Measurements from ENCODE around the gene CDH16.
A peak's percentile ranks its signal among the peaks of the same experiment; 100 is the strongest.

Gene CDH16

GRCh38 chr16:66906916-66907836, 11.5 kb downstream of the CDH16 start:
- Histone ChIP-seq H3K36me3 (ENCODE audit: insufficient read depth, low read length) (no peaks in the 10 kb centered on the region), H3K4me1 (ENCODE audit: control insufficient read depth, insufficient read depth, low read length) (no peaks in the 10 kb centered on the region), H3K4me3 (ENCODE audit: low read length) (no peak overlapping the region), H3K9me3 (replicated peaks; ENCODE audit: low read length) (no peaks in the 10 kb centered on the region), H3K27me3 (ENCODE audit: control insufficient read depth, insufficient read depth, low read length) (peaks cover 19% of the 10 kb centered on the region), H3K9ac (ENCODE audit: low read depth, low read length) (no peak overlapping the region), H3K4me2 (ENCODE audit: low read length) (no peak overlapping the region)

GRCh38 chr16:66905633-66906539, 12.8 kb downstream of the CDH16 start:
- Histone ChIP-seq H3K27me3 (ENCODE audit: control insufficient read depth, insufficient read depth, low read length) (peaks cover 19% of the 10 kb centered on the region), H3K4me2 (ENCODE audit: low read length) (no peak overlapping the region), H3K9me3 (replicated peaks; ENCODE audit: low read length) (no peaks in the 10 kb centered on the region), H3K4me1 (ENCODE audit: control insufficient read depth, insufficient read depth, low read length) (no peaks in the 10 kb centered on the region), H3K9ac (ENCODE audit: low read depth, low read length) (no peak overlapping the region), H3K4me3 (ENCODE audit: low read length) (no peak overlapping the region), H3K36me3 (ENCODE audit: insufficient read depth, low read length) (no peaks in the 10 kb centered on the region)

- Histone ChIP-seq H3K9me3 (replicated peaks; ENCODE audit: low read length) (no peaks in the 10 kb centered on the region), H3K4me1 (ENCODE audit: control insufficient read depth, insufficient read depth, low read length) (peaks cover 5% of the 10 kb centered on the region), H3K9ac (ENCODE audit: low read depth, low read length) (no peak overlapping the region), H3K36me3 (ENCODE audit: insufficient read depth, low read length) (no peaks in the 10 kb centered on the region), H3K4me3 (ENCODE audit: low read length) (no peak overlapping the region), H3K27me3 (ENCODE audit: control insufficient read depth, insufficient read depth, low read length) (peaks cover 19% of the 10 kb centered on the region), H3K4me2 (ENCODE audit: low read length) (no peak overlapping the region)
Observed at GRCh38 chr16:66904846-66905632, 13.6 kb downstream of the CDH16 start.

GRCh38 chr16:66904428-66904845, 14.2 kb downstream of the CDH16 start:
- H3K4me2 ChIP-seq (ENCODE audit: low read length): no peak overlapping the region
- no peak overlapping the region for H3K9ac ChIP-seq (ENCODE audit: low read depth, low read length)
- no peak overlapping the region for H3K4me3 ChIP-seq (ENCODE audit: low read length)
- H3K4me1 ChIP-seq (ENCODE audit: control insufficient read depth, insufficient read depth, low read length): peaks cover 11% of the 10 kb centered on the region
- H3K27me3 ChIP-seq (ENCODE audit: control insufficient read depth, insufficient read depth, low read length): peaks cover 19% of the 10 kb centered on the region
- no peaks in the 10 kb centered on the region for H3K36me3 ChIP-seq (ENCODE audit: insufficient read depth, low read length)
- H3K9me3 ChIP-seq (replicated peaks; ENCODE audit: low read length): no peaks in the 10 kb centered on the region

- Histone ChIP-seq H3K9me3 (replicated peaks; ENCODE audit: low read length) (no peaks in the 10 kb centered on the region), H3K36me3 (ENCODE audit: insufficient read depth, low read length) (no peaks in the 10 kb centered on the region), H3K27me3 (ENCODE audit: control insufficient read depth, insufficient read depth, low read length) (peaks cover 18% of the 10 kb centered on the region), H3K4me1 (ENCODE audit: control insufficient read depth, insufficient read depth, low read length) (peaks cover 13% of the 10 kb centered on the region), H3K4me3 (ENCODE audit: low read length) (no peak overlapping the region), H3K9ac (ENCODE audit: low read depth, low read length) (no peak overlapping the region), H3K4me2 (ENCODE audit: low read length) (no peak overlapping the region)
Observed at GRCh38 chr16:66903544-66904427, 14.9 kb downstream of the CDH16 start.

GRCh38 chr16:66902648-66903543, 15.8 kb downstream of the CDH16 start:
- H3K9ac ChIP-seq (ENCODE audit: low read depth, low read length): no peak overlapping the region
- no peak overlapping the region for H3K4me2 ChIP-seq (ENCODE audit: low read length)
- H3K27me3 ChIP-seq (ENCODE audit: control insufficient read depth, insufficient read depth, low read length): peaks cover 15% of the 10 kb centered on the region
- no peaks in the 10 kb centered on the region for H3K36me3 ChIP-seq (ENCODE audit: insufficient read depth, low read length)
- H3K4me3 ChIP-seq (ENCODE audit: low read length): no peak overlapping the region
- peaks cover 13% of the 10 kb centered on the region for H3K4me1 ChIP-seq (ENCODE audit: control insufficient read depth, insufficient read depth, low read length)
- H3K9me3 ChIP-seq (replicated peaks; ENCODE audit: low read length): no peaks in the 10 kb centered on the region

- Histone ChIP-seq H3K9me3 (replicated peaks; ENCODE audit: low read length) (no peaks in the 10 kb centered on the region), H3K4me3 (ENCODE audit: low read length) (no peak overlapping the region), H3K27me3 (ENCODE audit: control insufficient read depth, insufficient read depth, low read length) (peaks cover 5% of the 10 kb centered on the region), H3K4me1 (ENCODE audit: control insufficient read depth, insufficient read depth, low read length) (peaks cover 13% of the 10 kb centered on the region), H3K36me3 (ENCODE audit: insufficient read depth, low read length) (no peaks in the 10 kb centered on the region), H3K4me2 (ENCODE audit: low read length) (no peak overlapping the region), H3K9ac (ENCODE audit: low read depth, low read length) (no peak overlapping the region)
Observed at GRCh38 chr16:66901626-66902025, 17.1 kb downstream of the CDH16 start.

GRCh38 chr16:66900721-66901441, 17.8 kb downstream of the CDH16 start:
- no peak overlapping the region for H3K4me2 ChIP-seq (ENCODE audit: low read length)
- no peaks in the 10 kb centered on the region for H3K27me3 ChIP-seq (ENCODE audit: control insufficient read depth, insufficient read depth, low read length)
- H3K9ac ChIP-seq (ENCODE audit: low read depth, low read length): no peak overlapping the region
- peaks cover 13% of the 10 kb centered on the region for H3K4me1 ChIP-seq (ENCODE audit: control insufficient read depth, insufficient read depth, low read length)
- no peaks in the 10 kb centered on the region for H3K36me3 ChIP-seq (ENCODE audit: insufficient read depth, low read length)
- H3K4me3 ChIP-seq (ENCODE audit: low read length): no peak overlapping the region
- H3K9me3 ChIP-seq (replicated peaks; ENCODE audit: low read length): no peaks in the 10 kb centered on the region

GRCh38 chr16:66899945-66900710, 18.6 kb downstream of the CDH16 start:
- Histone ChIP-seq H3K4me3 (ENCODE audit: low read length) (no peak overlapping the region), H3K9ac (ENCODE audit: low read depth, low read length) (no peak overlapping the region), H3K4me2 (ENCODE audit: low read length) (peak overlapping the region; percentile 39), H3K27me3 (ENCODE audit: control insufficient read depth, insufficient read depth, low read length) (no peaks in the 10 kb centered on the region), H3K36me3 (ENCODE audit: insufficient read depth, low read length) (no peaks in the 10 kb centered on the region), H3K9me3 (replicated peaks; ENCODE audit: low read length) (no peaks in the 10 kb centered on the region), H3K4me1 (ENCODE audit: control insufficient read depth, insufficient read depth, low read length) (peaks cover 13% of the 10 kb centered on the region)
